Kidney (tissue), 14 donors: Measurements from ENCODE around the gene B4GALT4. TPM values are rescaled to one million over a fixed set of nuclear protein-coding genes. Genes with fewer than 3 reads are reported as not detected.

Experiments used
- DNase-seq, 5 donors: peaks; one replicate each; pipeline ENCODE4 v3.0.0-alpha.2; 2013 to 2020
- FAIRE-seq: peaks from 2 replicates; lab custom pipeline; 2012; peaks lifted over from hg19 to GRCh38; lab: Jason Lieb, UNC
- H3K27ac ChIP-seq, 2 donors: one replicate each; pipeline ENCODE4 v1.7.0; 2013; ENCODE audit warnings: low read depth in 2 of 2, low read length in 2 of 2, inconsistent platforms in 1 of 2
- H3K27me3 ChIP-seq: one replicate; pipeline ENCODE4 v1.7.1; 2013; ENCODE audit warnings: low read length, inconsistent platforms; ENCODE audit not compliant: control insufficient read depth, insufficient read depth
- H3K36me3 ChIP-seq, 3 donors: one replicate each; pipeline versions ENCODE4 v1.7.0 to v1.7.1; 2013; ENCODE audit warnings: low read length in 3 of 3, control low read depth in 1 of 3, inconsistent platforms in 1 of 3; ENCODE audit not compliant: insufficient read depth in 3 of 3, control insufficient read depth in 2 of 3
- H3K4me1 ChIP-seq, 3 donors: one replicate each; pipeline versions ENCODE4 v1.7.0 to v1.7.1; 2013; ENCODE audit warnings: low read length in 3 of 3, inconsistent platforms in 1 of 3, low read depth in 1 of 3; ENCODE audit not compliant: control insufficient read depth in 2 of 3, insufficient read depth in 2 of 3
- H3K4me3 ChIP-seq, 3 donors: one replicate each; pipeline versions ENCODE4 v1.7.0 to v1.8.1; 2013; ENCODE audit warnings: low read length in 3 of 3, control low read depth in 1 of 3, inconsistent platforms in 1 of 3
- H3K9ac ChIP-seq, 3 donors: one replicate each; pipeline versions ENCODE4 v1.7.0 to v1.7.1; 2013; ENCODE audit warnings: low read length in 3 of 3, control low read depth in 1 of 3, inconsistent platforms in 1 of 3
- H3K9me3 ChIP-seq, 3 donors: one replicate each; pipeline versions ENCODE4 v1.7.0 to v1.7.1; 2013; ENCODE audit warnings: low read length in 3 of 3, control low read depth in 1 of 3, inconsistent platforms in 1 of 3; ENCODE audit not compliant: control insufficient read depth in 2 of 3, insufficient read depth in 1 of 3
- intact Hi-C: fragments of 100-400 bp; cut with DNase I; formaldehyde crosslinking; loops from one replicate; pipeline ENCODE4 v1.11.1; 2022
- polyA plus RNA-seq: library from polyadenylated mRNA; stranded (reverse); fragments of 350-450 nt; fragmentation: Illumina TruSeq; extraction: RNeasy Lipid Tissue Mini Kit (QIAGEN cat#74804); gene quantifications from one replicate; pipeline ENCODE4 v1.2.3, GENCODE V29; 2014; ENCODE audit warnings: low read depth, low replicate concordance; ENCODE audit not compliant: insufficient read depth
- total RNA-seq: library from RNA; stranded (reverse); fragmentation: NEBNext Ultra II Directional; extraction: Animal tissue kit (Norgen Biotek cat#: 25700); gene quantifications from one replicate; pipeline ENCODE4 v1.2.1, GENCODE V29; 2021
- TF ChIP-seq, protein P1 (sequence below): IDR thresholded peaks from 3 replicates; pipeline ENCODE4 v1.5.1; 2012; ENCODE audit warnings: mild to moderate bottlenecking, moderate library complexity, borderline replicate concordance; ENCODE audit not compliant: insufficient read depth; ENCODE audit errors: extremely low read depth
- donor health status: control.
- donor health status: control.
- donor health status: control.
- donor health status: control.
- donor health status: control.
- donor health status: DM: yes; HTN: yes; CAD: no.
- donor health status: Normal renal cell carcinoma (clear cell type).

Gene B4GALT4
- total and polyA plus RNA-seq, 2 donors from 2014 or later = 23.1 to 29.9 TPM

DNA sequence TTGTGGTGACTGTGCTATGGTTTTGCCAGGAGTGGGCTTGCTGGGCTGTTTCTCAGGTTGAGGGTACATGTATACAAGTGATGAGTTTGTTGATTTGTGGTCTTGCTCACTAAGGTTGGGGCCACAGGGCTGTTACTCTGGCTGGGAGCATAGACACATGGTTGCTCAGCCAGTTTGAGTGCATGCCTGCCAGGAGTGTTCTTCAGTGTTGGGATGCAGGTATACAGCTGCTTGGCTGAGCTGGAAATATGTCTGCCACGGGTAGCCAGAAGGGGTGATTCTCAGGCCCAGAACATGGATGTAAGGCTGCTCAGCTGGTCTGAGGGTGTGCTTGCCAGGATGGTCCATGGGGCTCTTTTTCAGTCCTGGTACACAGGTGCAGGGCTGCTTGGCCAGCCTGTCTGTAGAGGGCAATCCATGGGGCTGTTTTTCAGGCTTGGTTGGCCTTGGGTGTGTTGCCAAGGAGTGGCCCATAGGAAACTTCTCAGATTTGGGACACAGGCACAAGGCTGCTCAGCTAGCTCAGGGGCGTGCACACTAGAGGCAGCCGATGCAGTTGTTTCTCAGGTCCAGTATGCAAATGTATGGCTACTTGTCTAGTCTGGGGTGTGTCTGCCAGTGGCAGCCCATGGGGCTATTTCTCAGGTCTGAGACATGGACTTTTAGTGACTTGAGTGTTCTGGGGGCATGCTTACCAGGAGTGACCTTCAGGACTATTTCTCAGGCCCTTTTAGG is 48.2 kb upstream of the B4GALT4 start:
- FAIRE-seq = no peak

DNA sequence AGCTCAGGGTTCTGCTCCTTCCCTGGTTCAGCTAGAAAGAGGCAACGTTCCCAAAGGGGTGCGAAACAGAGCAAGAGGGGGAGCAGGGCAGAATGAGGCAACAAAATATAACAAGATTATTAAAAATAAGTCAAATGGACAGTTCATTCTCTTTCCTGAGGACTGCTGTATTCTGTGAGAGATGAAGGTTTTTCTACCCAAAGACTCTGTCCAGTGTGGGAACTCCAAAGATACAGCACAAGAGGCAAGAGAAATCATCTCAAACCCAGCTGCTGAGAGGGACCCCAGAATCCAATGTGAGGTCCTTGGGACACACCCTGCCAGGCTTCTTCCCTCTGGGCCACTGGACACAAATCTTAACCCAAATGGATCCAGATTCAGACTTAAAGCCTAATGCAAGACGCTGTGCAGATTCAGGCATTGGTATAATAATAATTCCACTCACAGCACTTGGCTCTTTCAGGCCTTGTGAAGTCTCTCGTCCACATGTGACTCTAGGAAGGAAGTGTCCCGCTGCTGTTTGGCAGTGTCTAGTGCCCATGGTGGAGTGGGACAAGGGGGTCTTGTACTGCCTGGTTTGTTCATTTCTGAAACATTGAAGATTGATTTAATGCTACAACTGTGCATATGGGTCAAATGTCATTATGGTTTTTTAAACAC is 39.0 kb upstream of the B4GALT4 start:
- FAIRE-seq = no peak
- Histone ChIP-seq H3K27ac (peak overlapping the region; percentile 7 to 34), H3K4me1 (peaks cover 0 to 5% (median 4%) of the 10 kb centered on the region in 3 donors), H3K4me3 (no peak overlapping the region), H3K9me3 (peaks cover 0 to 8% (median 0%) of the 10 kb centered on the region in 3 donors), H3K27me3 (no peaks in the 10 kb centered on the region), H3K36me3 (no peaks in the 10 kb centered on the region), H3K9ac (no peak overlapping the region)
- DNase-seq = no peak
- intact Hi-C loops = no loop called here
- TF ChIP-seq, protein P1, sequence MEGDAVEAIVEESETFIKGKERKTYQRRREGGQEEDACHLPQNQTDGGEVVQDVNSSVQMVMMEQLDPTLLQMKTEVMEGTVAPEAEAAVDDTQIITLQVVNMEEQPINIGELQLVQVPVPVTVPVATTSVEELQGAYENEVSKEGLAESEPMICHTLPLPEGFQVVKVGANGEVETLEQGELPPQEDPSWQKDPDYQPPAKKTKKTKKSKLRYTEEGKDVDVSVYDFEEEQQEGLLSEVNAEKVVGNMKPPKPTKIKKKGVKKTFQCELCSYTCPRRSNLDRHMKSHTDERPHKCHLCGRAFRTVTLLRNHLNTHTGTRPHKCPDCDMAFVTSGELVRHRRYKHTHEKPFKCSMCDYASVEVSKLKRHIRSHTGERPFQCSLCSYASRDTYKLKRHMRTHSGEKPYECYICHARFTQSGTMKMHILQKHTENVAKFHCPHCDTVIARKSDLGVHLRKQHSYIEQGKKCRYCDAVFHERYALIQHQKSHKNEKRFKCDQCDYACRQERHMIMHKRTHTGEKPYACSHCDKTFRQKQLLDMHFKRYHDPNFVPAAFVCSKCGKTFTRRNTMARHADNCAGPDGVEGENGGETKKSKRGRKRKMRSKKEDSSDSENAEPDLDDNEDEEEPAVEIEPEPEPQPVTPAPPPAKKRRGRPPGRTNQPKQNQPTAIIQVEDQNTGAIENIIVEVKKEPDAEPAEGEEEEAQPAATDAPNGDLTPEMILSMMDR = no peak

More for the DNA sequence above, 48.2 kb upstream of the B4GALT4 start:
- Histone ChIP-seq H3K27me3 (no peaks in the 10 kb centered on the region), H3K9ac (no peak overlapping the region), H3K36me3 (no peaks in the 10 kb centered on the region), H3K4me1 (peaks cover 0 to 11% (median 10%) of the 10 kb centered on the region in 3 donors), H3K4me3 (no peak overlapping the region), H3K27ac (no peak overlapping the region), H3K9me3 (peaks cover 0 to 4% (median 0%) of the 10 kb centered on the region in 3 donors)
- no peak for DNase-seq
- intact Hi-C loops = no loop called here
- TF ChIP-seq, protein P1 = no peak

DNA sequence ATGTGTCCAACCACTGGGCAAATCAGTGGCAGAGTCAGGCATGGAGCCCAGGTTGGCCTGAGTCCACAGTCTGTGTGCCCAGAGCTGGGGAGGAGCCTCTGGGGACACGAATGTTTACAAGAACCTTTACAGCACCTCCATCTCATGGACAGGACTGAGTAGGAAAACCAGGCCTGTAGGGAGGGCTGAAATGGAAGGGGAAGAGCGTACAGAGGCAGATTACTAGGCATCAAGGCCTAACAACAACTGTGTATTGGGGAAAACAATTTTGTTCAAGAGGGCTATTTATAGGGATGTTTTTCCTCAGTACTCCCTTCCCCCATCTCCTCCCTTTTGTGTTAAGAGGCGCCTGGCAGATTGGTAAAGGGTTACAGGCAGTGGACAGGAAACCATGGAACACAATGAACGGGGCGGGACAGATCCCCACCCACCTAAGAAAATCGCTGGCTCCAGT is 38.5 kb upstream of the B4GALT4 start:
- H3K9me3 ChIP-seq = peaks cover 0 to 8% (median 0%) of the 10 kb centered on the region in 3 donors
- peaks cover 0 to 5% (median 4%) of the 10 kb centered on the region in 3 donors for H3K4me1 ChIP-seq
- H3K27me3 ChIP-seq = no peaks in the 10 kb centered on the region
- intact Hi-C loops = no loop called here
- H3K36me3 ChIP-seq = no peaks in the 10 kb centered on the region
- DNase-seq (peak in 1 of 5 donors; percentile 52), FAIRE-seq (no peak)
- H3K27ac ChIP-seq = peak overlapping the region; percentile 7 to 34
- no peak overlapping the region for H3K9ac ChIP-seq
- H3K4me3 ChIP-seq = no peak overlapping the region
- TF ChIP-seq, protein P1 = no peak
